Measurements from ENCODE around the gene PLCH2.

Gene PLCH2

GRCh38 chr1:2528016-2528415, 51.9 kb downstream of the PLCH2 start:
- Mint-ChIP-seq H3K4me3 (no peak overlapping the region), H3K27ac (no peak overlapping the region), H3K27me3 (ENCODE audit: low read depth) (peaks cover 58% of the 10 kb centered on the region), H3K9me3 (no peaks in the 10 kb centered on the region), H3K36me3 (ENCODE audit: low read depth) (no peaks in the 10 kb centered on the region), H3K4me1 (peaks cover 30% of the 10 kb centered on the region)
- TF ChIP-seq CTCF (IDR thresholded peaks at IDR 0.05; ENCODE audit: unreplicated experiment in 3 of 3) = no peak

DNA sequence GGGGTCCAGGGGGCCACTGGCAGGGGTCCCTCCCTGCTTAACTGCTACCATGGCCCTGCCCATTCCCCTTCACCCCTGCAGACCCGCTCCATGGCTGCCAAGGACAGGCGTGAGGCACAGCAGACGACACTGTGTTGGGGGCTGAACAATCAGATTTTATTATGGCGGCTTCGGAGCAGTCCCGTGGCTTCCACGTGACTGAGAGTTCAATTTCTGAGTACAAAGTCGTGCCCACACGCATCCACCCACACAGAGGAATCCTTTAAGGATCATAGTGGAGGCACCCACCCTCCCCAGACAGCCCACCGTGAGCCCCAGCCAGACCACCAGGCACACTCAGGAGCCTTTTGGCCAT, 52.5 kb downstream of the PLCH2 start:
- Mint-ChIP-seq H3K27me3 (ENCODE audit: low read depth) (peaks cover 64% of the 10 kb centered on the region), H3K4me3 (peak overlapping the region in 1 of 3 experiments; percentile 40), H3K36me3 (ENCODE audit: low read depth) (no peaks in the 10 kb centered on the region)

GRCh38 chr1:2528966-2529783, 53.1 kb downstream of the PLCH2 start:
- Mint-ChIP-seq H3K27me3 (ENCODE audit: low read depth) (peaks cover 69% of the 10 kb centered on the region), H3K9me3 (no peaks in the 10 kb centered on the region), H3K4me1 (peaks cover 35% of the 10 kb centered on the region), H3K27ac (no peak overlapping the region), H3K4me3 (peak overlapping the region; percentile 34 to 52 (median 50)), H3K36me3 (ENCODE audit: low read depth) (no peaks in the 10 kb centered on the region)
- TF ChIP-seq CTCF (IDR thresholded peaks at IDR 0.05; ENCODE audit: unreplicated experiment in 3 of 3) = no peak

More for the DNA sequence above, 52.5 kb downstream of the PLCH2 start:
- Mint-ChIP-seq H3K4me1 (peaks cover 35% of the 10 kb centered on the region), H3K9me3 (no peaks in the 10 kb centered on the region), H3K27ac (no peak overlapping the region)
- TF ChIP-seq CTCF (IDR thresholded peaks at IDR 0.05; ENCODE audit: unreplicated experiment in 3 of 3) = no peak

DNA sequence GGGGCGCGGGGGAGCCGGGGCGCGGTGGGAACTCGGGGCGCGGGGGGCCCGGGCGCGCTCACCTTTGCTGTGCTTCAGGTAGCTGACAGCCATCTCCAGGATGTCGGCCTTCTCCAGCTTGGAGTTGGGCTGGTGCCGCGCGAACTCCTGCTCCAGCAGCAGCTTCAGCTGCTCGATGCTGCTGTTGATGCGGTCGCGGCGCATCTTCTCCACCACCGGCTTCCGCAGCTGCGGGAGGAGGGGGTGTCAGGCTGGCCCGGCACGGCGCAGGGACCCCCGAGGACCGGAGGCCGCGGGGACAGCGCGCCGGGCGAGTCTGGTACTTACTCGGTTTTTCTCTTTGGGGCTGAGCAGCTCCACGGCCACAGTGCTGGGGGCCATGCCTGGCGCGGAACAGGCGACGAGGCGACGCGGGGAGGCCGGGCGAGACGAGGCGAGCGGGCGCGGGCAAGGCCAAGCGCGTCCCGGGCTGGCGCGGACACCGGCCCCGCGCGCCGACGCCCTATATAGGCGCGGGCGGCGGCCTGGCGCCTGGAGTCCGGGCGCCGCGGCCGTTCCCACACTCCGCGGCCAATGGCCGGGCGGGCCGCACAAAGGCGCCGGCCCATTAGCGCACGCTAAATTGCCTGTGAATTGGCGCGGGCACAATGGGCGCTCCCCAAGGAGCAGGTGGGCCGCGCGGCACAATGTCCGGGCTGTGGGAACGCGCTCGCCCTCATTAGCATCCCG, 53.9 kb downstream of the PLCH2 start, which contains the start of gene HES5:
TSS of gene HES5 (minus strand) at position 480 of the 729 bp plus-strand sequence. CDS start at position 381, 99 bp downstream.
- no peak for TF ChIP-seq CTCF (IDR thresholded peaks at IDR 0.05; ENCODE audit: unreplicated experiment in 3 of 3)
- Mint-ChIP-seq H3K36me3 (ENCODE audit: low read depth) (no peaks in the 10 kb centered on the region), H3K4me1 (peaks cover 32% of the 10 kb centered on the region), H3K27me3 (ENCODE audit: low read depth) (peaks cover 74% of the 10 kb centered on the region), H3K27ac (no peak within 1 kb of the TSS), H3K4me3 (peak within 1 kb of the TSS; percentile 34 to 52 (median 50)), H3K9me3 (no peaks in the 10 kb centered on the region)

DNA sequence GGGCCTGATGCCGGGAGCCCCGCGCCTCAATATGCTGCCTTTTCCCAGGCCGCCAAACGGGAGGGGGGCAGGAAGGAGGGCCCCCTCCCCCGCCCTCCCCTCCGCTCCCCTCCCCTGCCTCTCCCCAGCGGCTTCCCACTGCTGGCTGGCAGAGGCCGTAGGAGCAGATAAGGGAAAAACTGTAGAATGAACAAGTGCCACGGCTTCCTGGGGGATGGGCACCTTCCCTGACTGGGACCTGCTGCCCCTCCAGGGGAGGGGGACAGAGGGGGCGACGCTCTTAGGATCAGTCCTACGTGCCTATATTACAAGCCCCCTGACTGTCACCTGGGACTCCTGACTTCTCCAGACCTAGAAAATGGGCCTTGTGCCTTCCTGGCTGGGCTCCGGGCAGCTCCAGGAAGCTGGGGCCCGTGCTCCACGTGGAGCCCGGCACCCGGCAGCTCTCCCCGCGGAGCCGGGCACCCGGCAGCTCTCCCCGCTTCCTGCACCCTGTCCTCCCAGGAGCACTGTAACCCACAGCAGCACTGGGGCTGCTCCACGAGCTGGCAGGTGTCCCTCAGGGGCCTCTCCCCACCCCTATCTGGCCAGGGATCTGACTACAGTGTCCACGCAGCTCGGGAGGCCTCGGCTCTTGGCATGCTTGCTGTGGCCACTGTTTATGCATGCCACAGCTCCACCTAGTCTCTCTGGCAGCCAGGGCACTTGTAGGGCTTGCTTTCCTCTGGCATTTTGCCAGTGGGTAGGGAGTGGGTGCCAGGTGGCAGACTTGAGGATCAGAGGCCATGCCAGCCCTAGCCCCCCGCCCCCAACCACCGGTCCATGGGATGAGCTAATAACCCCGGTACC, 54.6 kb downstream of the PLCH2 start:
- Mint-ChIP-seq H3K4me1 (peaks cover 30% of the 10 kb centered on the region), H3K36me3 (ENCODE audit: low read depth) (no peaks in the 10 kb centered on the region), H3K27me3 (ENCODE audit: low read depth) (peaks cover 78% of the 10 kb centered on the region), H3K9me3 (no peaks in the 10 kb centered on the region), H3K4me3 (no peak overlapping the region), H3K27ac (no peak overlapping the region)
- no peak for TF ChIP-seq CTCF (IDR thresholded peaks at IDR 0.05; ENCODE audit: unreplicated experiment in 3 of 3)

All from nephron (organoid).